Neural crest cell (in vitro differentiated cells): ENCODE data around the gene ANKRD23. TPM values are rescaled to one million over a fixed set of nuclear protein-coding genes. Genes with fewer than 3 reads are reported as not detected.

Experiments
- DNase-seq: peaks from one replicate; pipeline ENCODE4 v3.0.0; 2021; ENCODE audit warnings: low read depth, mixed read lengths, low spot score
- H3K27ac Mint-ChIP-seq: one replicate; pipeline ENCODE4 v1.8.0; 2021; ENCODE audit warnings: mild to moderate bottlenecking, mixed read lengths; ENCODE audit not compliant: unreplicated experiment
- H3K27me3 Mint-ChIP-seq: 2 replicates; pipeline ENCODE4 v1.8.0; 2021; ENCODE audit warnings: low read depth, mild to moderate bottlenecking, mixed read lengths
- H3K36me3 Mint-ChIP-seq: 2 replicates; pipeline ENCODE4 v1.8.0; 2021; ENCODE audit warnings: low read depth, mild to moderate bottlenecking, mixed read lengths
- H3K4me1 Mint-ChIP-seq: 2 replicates; pipeline ENCODE4 v1.8.0; 2021; ENCODE audit warnings: mixed read lengths
- H3K4me3 Mint-ChIP-seq: one replicate; pipeline ENCODE4 v1.8.0; 2021; ENCODE audit warnings: mild to moderate bottlenecking, mixed read lengths
- H3K9me3 Mint-ChIP-seq: 2 replicates; pipeline ENCODE4 v1.8.0; 2021; ENCODE audit warnings: mixed read lengths
- CTCF ChIP-seq: fragments of 200-600 bp; sonication (generic); conservative IDR thresholded peaks from 2 replicates; pipeline ENCODE4 v1.5.0; 2021; ENCODE audit warnings: antibody characterized with exemption, mild to moderate bottlenecking
- total RNA-seq: library from RNA; stranded (reverse); gene quantifications from 2 replicates; pipeline ENCODE4 v1.2.1, GENCODE V29; 2021

The ANKRD23 gene
- total RNA-seq, 1 donor from 2014 or later: 11.4 TPM

DNA sequence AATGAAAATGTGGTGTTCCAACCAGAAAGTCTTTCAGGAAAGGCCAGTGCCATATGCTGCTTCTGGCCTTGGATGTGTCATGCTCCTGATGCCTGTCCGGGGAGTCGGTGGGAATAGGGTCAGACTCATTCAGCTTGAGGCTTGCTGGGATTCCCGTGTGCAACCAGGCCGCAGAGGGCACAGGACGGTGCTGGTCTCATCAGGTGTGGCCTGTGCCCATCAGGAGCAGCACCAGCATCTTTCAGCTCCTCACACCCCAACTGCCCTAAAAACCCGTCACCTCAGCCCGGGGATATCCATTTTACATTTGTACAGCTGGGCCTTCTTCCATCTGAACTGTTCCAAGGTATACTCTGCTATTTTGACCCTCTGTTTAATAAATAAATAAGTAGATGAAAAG lies 41.1 kb downstream of the ANKRD23 start:
- Mint-ChIP-seq H3K27me3 (no peaks in the 10 kb centered on the region), H3K4me3 (no peak overlapping the region), H3K36me3 (peaks cover 6% of the 10 kb centered on the region), H3K27ac (no peak overlapping the region), H3K4me1 (peaks cover 10% of the 10 kb centered on the region), H3K9me3 (no peaks in the 10 kb centered on the region)
- no peak for DNase-seq
- no peak for TF ChIP-seq CTCF

DNA sequence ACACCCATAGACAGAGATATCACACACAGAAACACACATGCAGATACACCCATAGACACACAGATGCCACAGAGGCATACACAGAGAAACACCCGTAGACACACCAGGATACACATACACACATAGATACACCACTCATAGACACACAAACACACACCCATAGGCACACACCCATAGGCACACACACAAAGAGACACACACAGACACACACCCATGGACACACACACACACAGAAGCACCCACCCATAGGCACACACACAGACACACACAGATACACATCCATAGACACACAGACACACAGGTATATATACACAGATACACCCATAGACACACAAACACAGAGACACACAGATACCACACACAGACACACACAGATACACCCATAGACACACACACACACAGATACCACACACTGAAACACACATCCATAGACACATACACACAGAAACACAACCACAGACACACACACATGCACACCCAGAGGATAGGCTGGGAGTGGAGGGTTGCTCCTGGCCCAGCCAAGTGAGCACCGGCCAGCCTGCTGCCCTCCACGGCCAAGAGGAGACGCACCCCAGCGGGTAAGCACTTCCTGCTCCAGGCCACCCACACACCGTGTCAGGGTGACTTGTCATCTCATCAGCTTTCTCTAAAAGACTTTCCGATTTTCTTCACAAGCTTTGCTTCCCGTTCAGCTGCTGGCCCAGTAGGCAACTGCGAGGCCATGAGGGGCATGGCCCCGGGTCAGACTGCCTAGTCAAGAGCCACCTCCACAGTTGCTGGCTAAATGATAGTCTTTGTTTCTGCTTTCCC lies 41.8 kb downstream of the ANKRD23 start:
- H3K4me1 Mint-ChIP-seq: peaks cover 10% of the 10 kb centered on the region
- no peaks in the 10 kb centered on the region for H3K27me3 Mint-ChIP-seq
- DNase-seq: no peak
- H3K4me3 Mint-ChIP-seq: no peak overlapping the region
- H3K27ac Mint-ChIP-seq: no peak overlapping the region
- H3K36me3 Mint-ChIP-seq: peaks cover 6% of the 10 kb centered on the region
- TF ChIP-seq CTCF: no peak
- H3K9me3 Mint-ChIP-seq: no peaks in the 10 kb centered on the region

- no peaks in the 10 kb centered on the region for H3K9me3 Mint-ChIP-seq
- H3K36me3 Mint-ChIP-seq: peaks cover under 1% of the 10 kb centered on the region
- H3K27ac Mint-ChIP-seq: no peak overlapping the region
- no peak overlapping the region for H3K4me3 Mint-ChIP-seq
- peaks cover 5% of the 10 kb centered on the region for H3K4me1 Mint-ChIP-seq
- H3K27me3 Mint-ChIP-seq: no peaks in the 10 kb centered on the region
- TF ChIP-seq CTCF: peak; percentile 86
- DNase-seq: peak; percentile 57
These were observed 42.6 kb downstream of the ANKRD23 start for GRCh38 chr2:96801005-96801785.

DNA sequence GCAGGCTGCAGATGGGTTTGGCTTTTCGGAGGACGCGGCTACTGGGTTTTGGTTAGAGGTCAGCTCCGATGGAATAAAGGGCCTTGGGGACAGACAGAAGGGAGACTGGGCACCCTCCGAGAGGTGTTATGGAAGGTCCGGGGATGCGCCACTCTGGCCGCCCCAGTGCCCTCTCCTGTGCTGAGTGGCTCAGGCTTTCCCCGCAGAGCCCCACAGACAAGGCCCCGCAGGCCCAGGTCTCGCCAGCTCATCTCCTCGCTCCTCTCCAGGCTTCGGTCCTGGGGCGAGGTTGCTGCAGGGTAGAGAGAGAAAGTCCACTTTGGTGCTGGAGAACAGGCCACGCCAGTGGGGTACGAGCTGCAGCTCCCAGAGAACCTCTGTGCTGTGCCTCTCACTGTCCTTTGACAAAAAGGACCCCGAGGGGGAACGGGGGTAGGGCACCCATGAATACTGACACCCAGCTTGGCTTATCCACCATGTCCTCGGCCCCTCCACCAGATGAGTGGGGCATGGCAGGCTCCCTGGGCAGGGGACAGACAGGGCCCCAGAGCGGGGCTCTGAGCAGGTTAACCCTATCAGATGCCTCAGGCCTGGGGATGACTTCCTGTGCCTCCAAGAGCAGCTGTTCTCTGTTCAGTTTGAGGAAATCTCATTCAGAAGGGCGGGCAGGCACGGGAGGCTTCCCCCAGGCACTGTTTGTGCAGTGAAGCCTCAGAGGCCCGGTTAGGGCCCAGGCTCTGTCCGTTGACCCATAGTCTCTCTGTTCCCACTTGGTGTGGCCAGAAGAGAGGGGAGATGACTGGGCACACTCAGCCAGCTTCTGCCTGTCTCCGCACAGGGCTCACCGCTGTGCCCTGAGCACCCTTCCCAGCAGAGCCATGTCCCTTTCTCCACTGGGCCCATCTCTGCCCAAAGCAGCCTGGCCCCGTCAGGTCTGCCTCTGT lies 43.5 kb downstream of the ANKRD23 start:
- Mint-ChIP-seq H3K4me3 (no peak overlapping the region), H3K27ac (no peak overlapping the region), H3K9me3 (no peaks in the 10 kb centered on the region), H3K4me1 (peaks cover 4% of the 10 kb centered on the region), H3K36me3 (no peaks in the 10 kb centered on the region), H3K27me3 (no peaks in the 10 kb centered on the region)
- DNase-seq: peak; percentile 24
- no peak for TF ChIP-seq CTCF

DNA sequence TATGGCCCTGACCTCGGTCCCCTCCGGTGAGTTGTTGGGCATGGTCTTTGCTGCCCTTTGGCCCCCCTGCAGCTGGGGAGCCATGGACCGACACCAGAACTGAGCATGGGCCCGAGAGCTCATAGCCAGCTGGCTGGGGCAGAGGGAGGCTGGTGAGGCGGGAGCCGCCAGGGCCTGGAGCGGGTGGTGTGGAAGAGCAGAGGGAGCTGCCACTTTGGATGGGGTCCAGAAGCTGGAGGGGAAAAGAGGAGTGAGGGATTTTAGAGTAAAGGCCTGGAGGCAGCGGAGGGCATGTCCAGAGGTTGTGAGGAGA lies 44.2 kb downstream of the ANKRD23 start:
- DNase-seq: no peak
- Mint-ChIP-seq H3K36me3 (no peaks in the 10 kb centered on the region), H3K9me3 (no peaks in the 10 kb centered on the region), H3K27me3 (no peaks in the 10 kb centered on the region), H3K27ac (no peak overlapping the region), H3K4me3 (no peak overlapping the region), H3K4me1 (peaks cover 4% of the 10 kb centered on the region)
- TF ChIP-seq CTCF: no peak
